AG10803 (cell line): ENCODE measurements around the gene ZNF22.

Source experiments
- DNase-seq: peaks from one replicate; pipeline ENCODE4 v3.0.0; 2010; ENCODE audit warnings: low read depth
- H3K4me3 ChIP-seq: 2 replicates; pipeline ENCODE4 v1.5.1; 2011; ENCODE audit warnings: mild to moderate bottlenecking, low read length, control low read depth
- TF ChIP-seq, protein P1 (sequence below): conservative IDR thresholded peaks from 2 replicates; pipeline ENCODE4 v1.5.1; 2011; ENCODE audit warnings: mild to moderate bottlenecking, low read length, control low read depth, inconsistent platforms

The ZNF22 gene

DNA sequence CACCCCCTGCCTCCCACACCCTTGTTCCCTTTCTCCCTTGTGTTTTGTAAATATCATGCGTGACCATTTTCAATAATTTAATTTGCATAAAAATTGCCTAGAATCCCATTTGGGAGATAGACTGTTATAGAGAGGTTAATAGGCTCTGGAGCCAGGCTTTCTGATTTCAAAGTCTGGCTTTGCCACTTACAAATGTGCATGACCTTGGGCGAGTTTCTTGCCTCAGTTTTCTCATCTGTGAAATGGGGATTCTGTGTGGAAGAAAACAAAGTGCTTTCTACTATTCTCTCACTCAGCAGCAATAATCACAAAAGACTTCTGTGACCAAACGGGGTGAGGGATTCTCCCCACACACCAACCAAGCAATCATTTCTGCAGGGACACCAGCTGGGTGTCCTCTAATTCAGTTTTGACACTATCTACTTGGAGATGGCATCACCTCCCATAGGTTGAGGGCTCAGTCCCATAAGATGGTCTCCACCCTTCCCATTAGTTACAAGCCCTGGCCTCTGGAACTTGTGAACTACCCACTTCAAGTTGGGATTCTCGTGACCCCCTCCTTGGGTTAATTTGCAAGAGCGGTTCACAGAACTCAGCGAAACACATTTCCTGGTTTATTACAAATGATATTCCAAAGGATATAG lies 3.5 kb upstream of the ZNF22 start:
- H3K4me3 ChIP-seq = no peak overlapping the region
- DNase-seq = no peak
- TF ChIP-seq, protein P1, sequence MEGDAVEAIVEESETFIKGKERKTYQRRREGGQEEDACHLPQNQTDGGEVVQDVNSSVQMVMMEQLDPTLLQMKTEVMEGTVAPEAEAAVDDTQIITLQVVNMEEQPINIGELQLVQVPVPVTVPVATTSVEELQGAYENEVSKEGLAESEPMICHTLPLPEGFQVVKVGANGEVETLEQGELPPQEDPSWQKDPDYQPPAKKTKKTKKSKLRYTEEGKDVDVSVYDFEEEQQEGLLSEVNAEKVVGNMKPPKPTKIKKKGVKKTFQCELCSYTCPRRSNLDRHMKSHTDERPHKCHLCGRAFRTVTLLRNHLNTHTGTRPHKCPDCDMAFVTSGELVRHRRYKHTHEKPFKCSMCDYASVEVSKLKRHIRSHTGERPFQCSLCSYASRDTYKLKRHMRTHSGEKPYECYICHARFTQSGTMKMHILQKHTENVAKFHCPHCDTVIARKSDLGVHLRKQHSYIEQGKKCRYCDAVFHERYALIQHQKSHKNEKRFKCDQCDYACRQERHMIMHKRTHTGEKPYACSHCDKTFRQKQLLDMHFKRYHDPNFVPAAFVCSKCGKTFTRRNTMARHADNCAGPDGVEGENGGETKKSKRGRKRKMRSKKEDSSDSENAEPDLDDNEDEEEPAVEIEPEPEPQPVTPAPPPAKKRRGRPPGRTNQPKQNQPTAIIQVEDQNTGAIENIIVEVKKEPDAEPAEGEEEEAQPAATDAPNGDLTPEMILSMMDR = no peak

GRCh38 chr10:44998146-44998631 lies 2.5 kb upstream of the ZNF22 start:
- TF ChIP-seq, protein P1 = no peak

GRCh38 chr10:45000138-45000751 lies 478 bp upstream of the ZNF22 start:
- peak overlapping the region; percentile 66 for H3K4me3 ChIP-seq
- DNase-seq = peak; percentile 86
- TF ChIP-seq, protein P1 = no peak

More at GRCh38 chr10:44998146-44998631, 2.5 kb upstream of the ZNF22 start:
- no peak for DNase-seq
- H3K4me3 ChIP-seq = no peak overlapping the region

DNA sequence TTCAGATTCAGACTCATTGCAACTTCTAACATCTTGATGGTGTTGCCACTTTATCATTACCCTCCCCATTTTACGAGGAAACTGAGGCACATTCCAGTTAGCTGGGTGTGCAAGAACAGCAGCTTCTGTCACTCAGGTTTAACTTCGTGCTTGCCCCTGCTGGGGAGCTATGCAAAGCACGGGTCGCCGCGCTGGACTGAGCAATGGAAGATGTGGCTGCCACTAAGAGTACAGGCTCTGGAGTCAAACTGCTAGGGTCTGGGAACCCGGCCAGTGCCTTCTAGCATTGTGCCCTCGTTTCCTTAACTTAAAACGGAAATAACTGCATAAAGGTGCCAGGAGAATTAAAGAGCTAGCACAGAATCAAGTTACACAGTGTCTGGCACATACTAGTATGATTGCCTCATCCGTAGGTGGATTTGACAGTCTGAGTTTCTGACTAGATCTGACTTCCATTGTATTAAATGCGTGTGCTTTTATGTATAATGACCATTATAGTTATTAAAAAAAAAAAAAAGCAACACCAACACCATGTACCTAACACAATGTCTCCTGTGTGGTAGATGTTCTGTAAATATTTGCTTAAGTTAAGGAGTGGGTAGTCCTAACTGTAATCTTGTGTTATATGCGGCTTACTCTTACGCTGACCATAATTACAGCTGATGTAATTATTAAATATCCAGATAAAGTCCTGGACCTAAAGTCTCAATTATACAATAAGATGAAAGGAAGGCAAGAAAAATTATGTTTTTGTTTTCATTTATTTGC lies 842 bp downstream of the ZNF22 start:
- TF ChIP-seq, protein P1 = peak; percentile 42
- H3K4me3 ChIP-seq = peak overlapping the region; percentile 66
- DNase-seq = peak; percentile 70

DNA sequence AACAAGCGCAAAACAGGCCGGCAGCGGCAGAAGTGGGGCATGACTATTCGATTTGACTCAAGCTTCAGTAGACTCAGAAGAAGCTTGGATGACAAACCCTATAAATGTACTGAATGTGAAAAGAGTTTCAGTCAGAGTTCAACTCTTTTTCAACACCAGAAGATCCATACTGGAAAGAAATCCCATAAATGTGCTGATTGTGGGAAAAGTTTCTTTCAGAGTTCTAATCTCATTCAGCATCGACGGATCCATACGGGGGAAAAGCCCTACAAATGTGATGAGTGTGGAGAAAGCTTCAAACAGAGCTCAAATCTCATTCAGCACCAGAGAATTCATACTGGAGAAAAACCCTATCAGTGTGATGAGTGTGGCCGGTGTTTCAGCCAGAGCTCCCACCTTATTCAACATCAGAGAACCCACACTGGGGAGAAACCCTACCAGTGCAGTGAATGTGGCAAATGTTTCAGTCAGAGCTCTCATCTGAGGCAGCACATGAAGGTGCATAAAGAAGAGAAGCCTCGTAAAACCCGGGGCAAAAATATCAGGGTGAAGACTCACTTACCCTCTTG lies 2.8 kb downstream of the ZNF22 start:
- H3K4me3 ChIP-seq = no peak overlapping the region
- no peak for DNase-seq
- TF ChIP-seq, protein P1 = no peak

GRCh38 chr10:45004661-45005060 lies 3.9 kb downstream of the ZNF22 start:
- TF ChIP-seq, protein P1 = no peak
- H3K4me3 ChIP-seq = no peak overlapping the region
- no peak for DNase-seq
